GM12801 (cell line): Measurements from ENCODE around the gene CCDC6.

Experiments used
- TF ChIP-seq, protein P1 (sequence below): IDR thresholded peaks from one replicate; pipeline ENCODE4 v1.5.1; 2011; ENCODE audit warnings: control low read depth; ENCODE audit not compliant: insufficient read length; ENCODE audit errors: extremely low read depth

CCDC6 gene

DNA sequence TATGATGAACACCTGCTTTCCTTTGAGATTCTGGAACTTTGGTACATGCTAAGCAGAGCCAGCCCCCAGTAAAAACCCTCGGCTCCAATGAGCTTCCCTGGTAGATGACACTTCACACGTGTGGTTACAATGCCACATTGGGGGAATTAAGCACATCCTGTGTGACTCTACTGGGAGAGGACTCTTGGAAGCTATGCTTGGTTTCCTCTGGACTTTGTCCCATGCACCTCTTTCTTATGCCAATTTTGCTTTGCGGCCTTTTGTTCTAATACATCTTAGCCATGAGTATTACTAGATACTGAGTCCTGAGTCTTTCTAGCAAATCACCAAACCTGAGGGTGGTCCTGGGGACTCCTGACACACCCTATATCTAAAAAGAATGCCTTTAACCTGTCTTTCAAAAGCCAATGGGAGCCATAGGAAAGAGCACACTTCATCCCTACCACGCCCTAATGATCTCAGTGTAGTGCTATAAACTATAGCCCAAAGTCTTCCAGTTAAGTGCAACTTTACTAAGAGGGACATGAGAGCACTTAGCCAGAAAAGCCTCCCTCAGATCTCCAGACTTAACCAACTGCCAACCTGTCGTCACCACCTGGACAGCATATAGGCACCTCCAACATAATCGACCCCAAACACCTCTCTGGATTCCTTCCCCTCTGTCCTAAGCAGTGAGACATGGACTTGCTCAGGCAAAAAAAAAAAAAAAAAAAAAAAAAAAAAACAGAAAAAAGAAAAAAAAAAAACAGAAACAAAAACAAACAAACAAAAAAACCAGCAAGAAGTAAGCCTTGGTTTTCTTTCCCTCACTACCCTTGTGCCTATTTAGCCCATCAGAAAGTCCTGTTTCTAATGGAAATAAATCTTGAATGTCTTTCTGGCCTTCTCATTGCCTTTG, 37.4 kb downstream of the CCDC6 start:
- TF ChIP-seq, protein P1, sequence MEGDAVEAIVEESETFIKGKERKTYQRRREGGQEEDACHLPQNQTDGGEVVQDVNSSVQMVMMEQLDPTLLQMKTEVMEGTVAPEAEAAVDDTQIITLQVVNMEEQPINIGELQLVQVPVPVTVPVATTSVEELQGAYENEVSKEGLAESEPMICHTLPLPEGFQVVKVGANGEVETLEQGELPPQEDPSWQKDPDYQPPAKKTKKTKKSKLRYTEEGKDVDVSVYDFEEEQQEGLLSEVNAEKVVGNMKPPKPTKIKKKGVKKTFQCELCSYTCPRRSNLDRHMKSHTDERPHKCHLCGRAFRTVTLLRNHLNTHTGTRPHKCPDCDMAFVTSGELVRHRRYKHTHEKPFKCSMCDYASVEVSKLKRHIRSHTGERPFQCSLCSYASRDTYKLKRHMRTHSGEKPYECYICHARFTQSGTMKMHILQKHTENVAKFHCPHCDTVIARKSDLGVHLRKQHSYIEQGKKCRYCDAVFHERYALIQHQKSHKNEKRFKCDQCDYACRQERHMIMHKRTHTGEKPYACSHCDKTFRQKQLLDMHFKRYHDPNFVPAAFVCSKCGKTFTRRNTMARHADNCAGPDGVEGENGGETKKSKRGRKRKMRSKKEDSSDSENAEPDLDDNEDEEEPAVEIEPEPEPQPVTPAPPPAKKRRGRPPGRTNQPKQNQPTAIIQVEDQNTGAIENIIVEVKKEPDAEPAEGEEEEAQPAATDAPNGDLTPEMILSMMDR = no peak

DNA sequence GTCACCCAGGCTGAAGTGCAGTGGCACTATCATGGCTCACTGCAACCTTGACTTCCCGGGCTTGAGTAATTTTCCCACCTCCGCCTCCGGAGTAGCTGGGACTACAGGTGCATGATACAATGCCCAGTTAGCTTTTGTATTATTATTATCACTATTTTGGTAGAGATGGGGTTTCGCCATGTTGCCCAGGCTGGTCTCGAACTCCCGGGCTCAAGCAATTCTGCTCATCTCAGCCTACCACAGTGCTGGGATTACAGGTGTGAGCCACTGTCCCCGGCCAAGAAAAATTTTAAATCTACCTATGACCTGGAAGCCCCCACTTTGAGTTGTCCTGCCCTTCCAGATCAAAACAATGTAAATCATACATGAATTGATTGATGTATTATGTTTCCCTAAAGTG, 38.8 kb downstream of the CCDC6 start:
- TF ChIP-seq, protein P1 = no peak

DNA sequence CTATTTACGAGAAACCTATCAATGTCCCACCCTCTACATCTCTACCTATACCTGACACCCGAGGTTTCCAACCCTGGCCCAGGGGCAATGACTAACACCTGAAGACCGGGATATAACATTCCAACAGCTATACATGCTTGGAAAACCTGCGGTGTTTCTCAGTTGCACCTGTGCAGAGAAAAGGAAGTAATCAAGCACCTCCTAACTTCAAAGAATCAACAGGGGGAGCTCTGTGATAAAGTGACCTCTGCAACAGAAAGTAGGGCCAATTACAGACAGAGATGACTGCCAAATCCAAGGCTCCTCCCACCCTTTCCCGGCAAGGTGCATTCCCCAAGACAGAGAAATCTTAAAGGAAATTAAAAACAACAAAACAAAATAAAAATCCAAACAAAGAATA, 41.3 kb downstream of the CCDC6 start:
- TF ChIP-seq, protein P1 = no peak

DNA sequence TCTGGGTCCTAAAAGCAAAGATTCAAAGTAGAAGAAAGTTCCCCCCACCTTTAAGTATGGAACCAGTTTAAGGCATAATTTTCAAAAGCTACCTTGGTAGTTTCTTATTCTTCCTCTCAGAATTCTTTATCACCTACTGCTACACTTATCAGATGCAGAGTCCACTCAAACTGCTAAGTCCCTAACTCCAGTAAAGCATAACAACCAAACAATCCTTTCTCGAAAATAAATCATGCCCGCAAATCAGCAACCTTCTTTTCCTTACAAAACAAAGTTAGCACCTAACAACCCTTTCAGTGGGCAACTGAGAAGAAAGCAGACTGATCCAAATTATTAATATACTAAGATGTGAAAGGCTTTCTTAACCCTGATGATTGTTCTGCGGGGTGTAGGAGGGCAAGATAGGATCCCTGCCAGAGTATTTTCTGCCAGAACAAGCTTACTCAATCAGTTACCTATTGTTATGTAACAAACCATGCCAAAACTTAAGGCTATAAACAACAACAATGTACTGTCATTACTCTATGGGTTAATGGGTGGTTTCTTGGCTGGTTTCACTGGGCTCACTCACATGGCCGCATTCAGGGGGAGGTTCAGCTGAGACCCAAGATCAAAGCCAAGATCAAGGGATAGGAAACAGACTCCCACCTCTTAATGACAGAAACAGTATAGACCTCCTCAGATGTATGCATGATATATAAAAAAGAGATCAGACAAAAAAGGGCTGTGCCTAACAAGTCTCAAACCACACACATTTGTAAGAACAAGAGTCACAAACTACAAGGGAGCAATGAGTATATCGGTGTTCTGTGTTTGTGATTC, 42.0 kb downstream of the CCDC6 start:
- TF ChIP-seq, protein P1 = no peak

DNA sequence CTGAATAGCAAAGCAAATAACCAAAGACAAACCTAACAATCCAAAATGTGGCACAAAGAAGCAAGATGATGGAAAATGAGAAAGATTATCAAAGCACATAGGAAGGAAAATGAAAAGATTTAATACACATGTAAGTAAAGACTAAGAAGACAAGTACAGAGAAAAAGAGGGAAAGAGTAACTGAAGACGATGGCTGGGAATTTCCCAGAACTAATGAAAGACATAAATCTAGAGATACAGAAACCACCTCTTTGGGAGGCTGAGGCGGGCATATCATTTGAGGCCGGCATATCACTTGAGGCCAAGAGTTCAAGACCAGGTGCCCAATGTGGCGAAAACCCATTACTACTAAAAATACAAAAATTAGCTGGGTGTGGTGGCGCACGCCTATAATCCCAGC, 46.8 kb downstream of the CCDC6 start:
- TF ChIP-seq, protein P1 = no peak

DNA sequence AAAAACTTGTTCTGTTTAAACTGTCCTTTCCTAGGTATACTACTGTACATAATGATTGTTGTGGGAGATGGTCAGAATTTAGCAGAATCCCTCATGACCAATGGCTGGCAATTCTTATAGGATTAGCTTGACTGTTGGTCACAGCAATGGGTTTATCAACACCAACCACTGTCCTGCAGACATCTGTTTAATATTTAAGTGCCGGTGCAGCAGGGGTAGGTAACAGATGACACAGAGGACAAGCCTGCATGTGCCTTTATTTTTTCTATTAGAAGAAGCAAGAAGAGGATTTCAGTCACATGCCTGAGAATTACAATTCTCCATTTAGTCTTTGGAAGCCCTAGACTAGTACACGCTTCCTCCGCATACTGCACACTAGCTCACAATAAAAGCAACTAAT, 48.4 kb downstream of the CCDC6 start:
- TF ChIP-seq, protein P1 = no peak

DNA sequence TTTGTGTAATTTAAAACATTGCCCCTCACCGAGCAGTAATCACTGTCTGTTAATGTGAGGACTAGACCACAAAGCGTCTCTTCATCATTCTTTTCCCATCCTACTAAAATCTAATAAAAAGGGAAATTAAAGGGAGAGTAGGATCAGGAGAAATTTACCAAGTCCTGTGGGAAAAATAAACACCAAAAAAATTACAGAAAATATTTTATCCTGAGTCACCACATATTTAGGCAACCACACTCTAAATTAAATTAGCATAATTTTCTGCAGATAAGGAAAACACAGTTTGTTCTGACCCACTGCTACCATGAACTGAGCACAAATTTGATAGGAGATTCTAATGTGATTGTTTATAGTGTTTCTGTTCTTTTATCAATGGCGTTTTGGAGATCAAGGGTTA, 49.3 kb downstream of the CCDC6 start:
- TF ChIP-seq, protein P1 = no peak
